ENCODE data around the gene AK8. TPM values are rescaled to one million over a fixed set of nuclear protein-coding genes. Genes with fewer than 3 reads are reported as not detected.

The AK8 gene
- total RNA-seq, 6 experiments from 2014 or later: 0.12 TPM; not detected in 4

- ATAC-seq (no peak), DNase-seq (no peak)
- H3K27ac ChIP-seq: no peak overlapping the region
- 75% methylated on average over 4 of the region's 15 CpGs for WGBS (ENCODE audit: insufficient coverage, low coverage, low lambda C conversion rate, missing lambda C conversion rate)
- H3K9me3 ChIP-seq: no peaks in the 10 kb centered on the region
- H3K4me1 ChIP-seq: no peaks in the 10 kb centered on the region
- intact Hi-C loops (cut with DNase I): no loop called here
- H3K4me3 ChIP-seq: no peak overlapping the region
- TF ChIP-seq CTCF (IDR thresholded peaks at IDR 0.05) (no peak), POLR2A (IDR thresholded peaks at IDR 0.05) (no peak)
- no peaks in the 10 kb centered on the region for H3K27me3 ChIP-seq
- H3K36me3 ChIP-seq: no peaks in the 10 kb centered on the region
Measured at GRCh38 chr9:132846918-132847515, 31.1 kb downstream of the AK8 start.

DNA sequence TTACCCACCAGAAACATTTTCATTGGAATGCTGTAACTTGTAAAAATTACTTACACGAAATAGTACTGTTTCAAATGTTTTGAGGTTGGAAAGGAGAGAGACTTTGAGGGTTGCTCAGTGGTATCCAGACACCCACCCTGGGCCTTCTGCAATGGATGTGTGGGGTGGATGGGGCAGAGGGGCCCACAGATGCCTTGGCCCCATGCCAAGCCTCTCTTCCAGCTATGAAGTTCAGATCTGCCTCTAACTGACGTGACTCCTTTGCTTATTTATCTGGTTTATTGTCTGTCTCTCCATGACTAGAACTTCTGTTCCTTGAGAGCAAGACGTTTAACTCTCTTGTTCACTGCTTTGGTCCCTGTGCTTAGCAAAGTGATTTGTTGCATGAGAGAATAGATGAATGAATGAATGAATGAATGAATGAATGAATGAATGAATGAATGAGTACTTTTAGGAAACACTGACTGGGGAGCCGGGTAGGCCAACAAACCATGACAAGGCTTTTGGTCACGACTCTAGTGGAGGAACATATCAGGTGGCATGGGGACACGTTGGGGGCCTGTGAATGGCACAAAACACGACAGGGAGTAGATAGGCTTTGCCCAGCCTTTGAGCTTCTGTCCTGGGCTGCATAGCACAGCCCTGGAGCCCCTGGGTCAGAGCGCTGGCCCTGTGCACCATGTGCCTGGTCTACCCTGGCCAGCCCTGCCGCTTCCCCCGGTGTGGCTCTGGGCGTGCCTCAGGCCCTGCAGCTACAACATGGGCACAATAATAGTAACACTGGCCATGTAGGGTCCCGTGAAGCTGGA, 31.8 kb downstream of the AK8 start:
- Histone ChIP-seq H3K27ac (no peak overlapping the region), H3K27me3 (no peaks in the 10 kb centered on the region), H3K36me3 (no peaks in the 10 kb centered on the region), H3K4me3 (no peak overlapping the region), H3K9me3 (no peaks in the 10 kb centered on the region), H3K4me1 (no peaks in the 10 kb centered on the region)
- 67% methylated on average over 4 of the region's 12 CpGs for WGBS (ENCODE audit: insufficient coverage, low coverage, low lambda C conversion rate, missing lambda C conversion rate)
- ATAC-seq (no peak), DNase-seq (no peak)
- no peak for TF ChIP-seq CTCF (IDR thresholded peaks at IDR 0.05)
- TF ChIP-seq POLR2A (IDR thresholded peaks at IDR 0.05): no peak
- intact Hi-C loops (cut with DNase I): no loop called here

- Histone ChIP-seq H3K4me1 (no peaks in the 10 kb centered on the region), H3K36me3 (no peaks in the 10 kb centered on the region), H3K27ac (no peak overlapping the region), H3K27me3 (no peaks in the 10 kb centered on the region), H3K9me3 (no peaks in the 10 kb centered on the region), H3K4me3 (no peak overlapping the region)
- peak in 1 of 3 donors; percentile 32 for DNase-seq
- intact Hi-C loops (cut with DNase I): no loop called here
- WGBS (ENCODE audit: insufficient coverage, low coverage, low lambda C conversion rate, missing lambda C conversion rate): 73% methylated on average over 3 of the region's 5 CpGs
- no peak for ATAC-seq
- TF ChIP-seq POLR2A (IDR thresholded peaks at IDR 0.05) (no peak), CTCF (IDR thresholded peaks at IDR 0.05) (no peak)
Measured at GRCh38 chr9:132842124-132843044, 35.7 kb downstream of the AK8 start.

- 78% methylated on average over 10 of the region's 13 CpGs for WGBS (ENCODE audit: insufficient coverage, low coverage, low lambda C conversion rate, missing lambda C conversion rate)
- intact Hi-C loops (cut with DNase I): no loop called here
Measured at GRCh38 chr9:132840980-132841379, 37.1 kb downstream of the AK8 start.

More at GRCh38 chr9:132840980-132841379, 37.1 kb downstream of the AK8 start:
- no peaks in the 10 kb centered on the region for H3K36me3 ChIP-seq
- H3K27ac ChIP-seq: no peak overlapping the region
- H3K27me3 ChIP-seq: no peaks in the 10 kb centered on the region
- no peak overlapping the region for H3K4me3 ChIP-seq
- no peaks in the 10 kb centered on the region for H3K9me3 ChIP-seq
- no peak for TF ChIP-seq POLR2A (IDR thresholded peaks at IDR 0.05)
- TF ChIP-seq CTCF (IDR thresholded peaks at IDR 0.05): no peak
- H3K4me1 ChIP-seq: no peaks in the 10 kb centered on the region
- DNase-seq (peak in 1 of 3 donors; percentile 24), ATAC-seq (no peak)

Measured in right lobe of liver (tissue), 6 donors.